Testis (tissue), 2 donors: ENCODE data around the gene MED16.

ENCODE experiments used
- CTCF ChIP-seq, 3 experiments: fragments of 450-650 bp in 2 of 3; fragments of 200-600 bp in 1 of 3; sonication (generic) in 1 of 3; IDR thresholded peaks; one replicate each; pipeline ENCODE4 v1.5.1; 2016 to 2019; ENCODE audit warnings: antibody characterized with exemption in 3 of 3, mild to moderate bottlenecking in 2 of 3, moderate library complexity in 1 of 3
- POLR2A ChIP-seq: fragments of 450-650 bp; IDR thresholded peaks from one replicate; pipeline ENCODE4 v1.6.1; 2017; ENCODE audit warnings: antibody characterized with exemption, mild to moderate bottlenecking, moderate library complexity

GRCh38 chr19:876089-876488 lies 16.9 kb downstream of the MED16 start:
- TF ChIP-seq CTCF (IDR thresholded peaks at IDR 0.05) = no peak
- TF ChIP-seq POLR2A = no peak
